GM12891 (cell line): Measurements from ENCODE around the gene CDC20B.

Experiments
- POLR2A ChIP-seq: IDR thresholded peaks from 2 replicates; pipeline ENCODE4 v1.6.1; 2011; ENCODE audit warnings: low read depth, low read length, control low read depth
- POLR2AphosphoS5 ChIP-seq: IDR thresholded peaks from 2 replicates; pipeline ENCODE4 v1.6.1; 2011; ENCODE audit warnings: low read depth, low read length, control low read depth
- POU2F2 ChIP-seq: IDR thresholded peaks from 2 replicates; pipeline ENCODE4 v1.6.1; 2011; ENCODE audit warnings: low read depth, mild to moderate bottlenecking, control low read depth, low read length, moderate library complexity
- SPI1 ChIP-seq: IDR thresholded peaks from 2 replicates; pipeline ENCODE4 v1.6.1; 2011; ENCODE audit warnings: low read depth, low read length, control low read depth
- TAF1 ChIP-seq: IDR thresholded peaks from 2 replicates; pipeline ENCODE4 v1.6.1; 2011; ENCODE audit warnings: low read depth, low read length, control low read depth

- TF ChIP-seq POLR2A (no peak), POLR2AphosphoS5 (no peak), TAF1 (no peak), POU2F2 (no peak), SPI1 (no peak)
These were observed 59.6 kb downstream of the CDC20B start for GRCh38 chr5:55113327-55113726.
